Activated CD8-positive, alpha-beta memory T cell treated with anti-CD3 and anti-CD28 coated beads, Interleukin-2, amount 50 U/mL, for 1 hour (primary cell): ENCODE measurements around the gene TUBB6.

Experiments
- DNase-seq: peaks from one replicate; pipeline ENCODE4 v3.0.0-alpha.2; 2020; ENCODE audit errors: extremely low read depth

The TUBB6 gene

GRCh38 chr18:12307701-12308385, at the start of gene TUBB6:
TSS of gene TUBB6 (plus strand) at chr18:12308241. CDS start at chr18:12308293, 52 bp downstream.
- DNase-seq, result no peak

- DNase-seq, result no peak
Observed at GRCh38 chr18:12258719-12259705, 49.0 kb upstream of the TUBB6 start.

- no peak for DNase-seq
Observed at GRCh38 chr18:12262748-12263147, 45.3 kb upstream of the TUBB6 start.

- no peak for DNase-seq
Observed at GRCh38 chr18:12264864-12265263, 43.2 kb upstream of the TUBB6 start.

GRCh38 chr18:12271376-12272235, 36.4 kb upstream of the TUBB6 start:
- DNase-seq, result no peak

GRCh38 chr18:12274793-12275192, 33.2 kb upstream of the TUBB6 start:
- no peak for DNase-seq

GRCh38 chr18:12276736-12277554, 31.1 kb upstream of the TUBB6 start:
- no peak for DNase-seq

- no peak for DNase-seq
Observed at GRCh38 chr18:12278215-12278671, 29.8 kb upstream of the TUBB6 start.

GRCh38 chr18:12278741-12279682, 29.0 kb upstream of the TUBB6 start:
- no peak for DNase-seq

GRCh38 chr18:12279781-12280531, 28.1 kb upstream of the TUBB6 start:
- DNase-seq, result no peak

GRCh38 chr18:12281861-12282260, 26.2 kb upstream of the TUBB6 start:
- no peak for DNase-seq

GRCh38 chr18:12282442-12283039, 25.5 kb upstream of the TUBB6 start:
- DNase-seq, result no peak

GRCh38 chr18:12283256-12283655, 24.8 kb upstream of the TUBB6 start:
- no peak for DNase-seq

- no peak for DNase-seq
Observed at GRCh38 chr18:12283666-12284065, 24.4 kb upstream of the TUBB6 start.

GRCh38 chr18:12287131-12287681, 20.8 kb upstream of the TUBB6 start:
- no peak for DNase-seq

GRCh38 chr18:12287684-12288402, 20.2 kb upstream of the TUBB6 start:
- DNase-seq, result no peak

GRCh38 chr18:12288403-12288755, 19.7 kb upstream of the TUBB6 start:
- DNase-seq, result no peak

- no peak for DNase-seq
Observed at GRCh38 chr18:12290086-12290485, 18.0 kb upstream of the TUBB6 start.
